ENCODE results near the gene RBMS1.

RBMS1 gene

DNA sequence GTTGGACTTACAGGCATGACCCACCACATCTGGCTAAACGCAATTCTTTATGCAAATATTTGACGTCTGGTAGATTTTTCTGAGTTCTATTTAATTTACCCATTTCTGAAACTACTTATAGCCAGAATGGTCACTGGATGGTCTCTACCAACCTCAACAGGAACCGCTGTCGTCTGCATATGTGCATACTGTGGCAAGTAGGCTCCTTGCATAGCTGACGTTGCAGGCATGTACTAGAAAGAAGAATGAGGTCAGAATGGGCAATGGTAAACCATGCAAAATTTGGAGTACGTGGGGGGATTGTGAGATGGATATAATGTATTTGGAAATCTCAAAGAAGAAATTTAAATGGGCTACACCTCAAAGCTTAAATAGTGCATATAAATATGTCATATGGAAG is 216.5 kb downstream of the RBMS1 start:
- DNase-seq (ENCODE audit: low read depth): no peak

DNA sequence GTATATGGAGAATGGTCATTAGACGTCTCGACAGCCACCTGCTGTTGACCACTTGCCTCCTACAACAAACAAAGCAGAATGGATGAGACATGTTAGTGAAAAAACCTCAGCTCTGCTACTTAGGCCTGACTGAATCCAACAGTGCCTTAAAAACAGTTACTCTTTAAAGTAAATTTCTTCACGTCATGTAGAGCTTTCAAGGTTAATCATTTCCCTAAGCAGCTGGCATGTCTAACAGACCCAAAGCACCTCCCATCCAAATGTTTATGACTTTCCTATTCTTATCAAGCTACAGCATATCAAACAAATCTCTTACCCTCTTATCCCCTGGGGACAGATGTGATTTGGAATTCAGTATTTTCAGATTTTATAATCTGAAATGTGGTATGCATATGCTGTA is 218.0 kb downstream of the RBMS1 start:
- DNase-seq (ENCODE audit: low read depth): no peak

DNA sequence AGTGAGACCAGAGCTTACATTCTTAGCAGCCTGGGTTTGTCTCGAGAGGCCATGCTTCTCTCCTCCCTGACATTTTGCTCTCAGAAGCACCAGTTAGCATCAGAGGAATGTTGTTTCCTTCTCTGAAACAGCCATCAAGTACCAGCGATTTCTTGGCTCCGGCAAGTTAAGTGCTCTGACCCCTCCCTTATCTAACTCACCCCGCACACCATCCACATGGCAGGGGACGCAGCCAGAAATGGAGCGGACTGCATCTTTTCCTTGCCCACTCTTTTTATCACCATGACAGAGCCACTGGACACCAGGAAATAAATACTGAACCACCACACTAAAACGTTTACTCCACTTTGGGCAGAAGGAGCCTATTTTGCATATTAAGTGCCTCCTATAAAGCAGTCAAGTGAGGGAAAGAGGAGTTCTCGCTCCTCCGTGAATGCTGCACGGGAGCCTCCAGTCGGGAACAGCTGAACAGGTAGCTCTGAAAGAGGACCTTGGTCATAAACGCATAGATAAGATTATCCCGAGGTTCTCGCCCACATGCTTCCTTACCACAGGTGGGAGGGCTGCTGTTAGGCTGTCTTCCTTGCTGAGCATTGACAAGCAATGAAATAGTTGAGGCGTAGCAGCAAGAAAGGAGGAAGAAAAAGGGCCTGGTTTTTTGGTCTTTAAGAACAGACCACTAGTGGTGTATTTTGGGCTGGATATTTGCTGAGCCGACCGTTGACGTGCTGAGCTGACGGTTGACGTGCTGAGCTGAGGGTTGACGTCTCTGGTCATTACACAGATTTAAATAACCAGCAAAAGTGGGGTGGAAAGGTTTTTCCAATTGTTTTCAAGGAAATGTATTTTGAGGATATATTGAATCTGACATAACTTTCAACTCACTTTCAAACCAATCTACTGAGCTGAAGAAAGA is 222.2 kb downstream of the RBMS1 start:
- DNase-seq (ENCODE audit: low read depth): no peak

DNA sequence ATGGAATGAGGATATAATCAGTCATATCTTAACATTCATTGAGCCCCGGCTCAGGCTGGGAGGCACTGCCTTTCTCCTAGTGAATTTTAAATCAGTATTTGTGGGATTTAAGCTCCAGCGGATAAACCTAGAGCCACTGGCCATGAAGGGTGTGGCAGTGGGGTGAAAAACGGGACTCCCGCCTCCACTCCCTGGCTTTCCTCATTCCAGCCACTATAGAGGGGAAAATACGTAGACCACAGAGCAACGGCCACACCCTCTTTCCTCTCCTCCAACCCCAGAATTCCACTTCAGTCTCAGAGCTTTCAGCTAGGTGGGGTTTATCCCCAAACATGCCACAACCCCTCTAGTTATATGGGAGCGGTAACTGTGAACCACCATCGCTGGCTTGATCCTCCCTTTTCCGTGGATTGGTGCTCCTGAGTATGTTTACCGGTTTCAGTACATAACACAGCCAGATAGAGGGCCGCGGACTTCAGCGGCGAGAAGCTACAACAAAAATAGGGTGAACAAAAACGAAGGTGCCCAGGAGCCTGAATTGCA is 223.0 kb downstream of the RBMS1 start:
- no peak for DNase-seq (ENCODE audit: low read depth)

DNA sequence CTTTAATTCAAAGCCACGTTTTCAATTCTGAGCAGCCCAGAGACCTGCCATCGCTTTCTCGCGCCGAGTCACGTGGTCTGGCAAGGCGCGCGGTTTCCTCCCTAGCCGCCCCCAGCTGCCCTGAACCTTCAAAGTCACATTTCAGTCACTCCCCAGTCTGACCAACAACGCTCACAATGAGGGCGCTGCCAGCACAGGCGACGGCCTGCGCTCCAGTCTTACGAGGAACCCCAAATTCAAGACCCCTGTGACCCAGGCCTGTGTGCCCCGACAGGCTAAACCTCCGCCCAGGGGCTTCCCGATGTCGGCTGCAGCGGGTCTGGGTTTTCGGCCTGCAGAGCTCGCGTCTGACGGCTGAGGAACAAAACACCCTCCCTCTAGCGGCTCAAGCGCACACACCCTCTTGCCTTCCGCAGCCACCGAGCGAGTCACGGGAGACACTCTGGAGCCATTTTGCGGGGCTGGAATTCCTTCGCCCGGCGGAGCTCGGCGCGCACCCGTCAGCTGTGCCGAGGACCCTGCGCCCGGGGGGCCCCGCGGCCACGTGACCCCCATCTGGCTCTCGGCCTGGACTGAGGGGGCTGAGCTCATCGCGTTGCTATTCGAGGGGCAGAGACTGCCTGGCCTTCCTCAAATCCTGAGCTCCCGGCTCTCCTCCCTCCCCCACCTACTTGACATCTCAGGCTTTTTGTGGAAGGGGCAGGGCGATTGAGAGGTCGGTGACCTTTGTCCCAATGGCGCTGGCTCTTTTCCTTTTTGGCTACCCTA is 223.6 kb downstream of the RBMS1 start:
- peak; percentile 55 for DNase-seq (ENCODE audit: low read depth)

DNA sequence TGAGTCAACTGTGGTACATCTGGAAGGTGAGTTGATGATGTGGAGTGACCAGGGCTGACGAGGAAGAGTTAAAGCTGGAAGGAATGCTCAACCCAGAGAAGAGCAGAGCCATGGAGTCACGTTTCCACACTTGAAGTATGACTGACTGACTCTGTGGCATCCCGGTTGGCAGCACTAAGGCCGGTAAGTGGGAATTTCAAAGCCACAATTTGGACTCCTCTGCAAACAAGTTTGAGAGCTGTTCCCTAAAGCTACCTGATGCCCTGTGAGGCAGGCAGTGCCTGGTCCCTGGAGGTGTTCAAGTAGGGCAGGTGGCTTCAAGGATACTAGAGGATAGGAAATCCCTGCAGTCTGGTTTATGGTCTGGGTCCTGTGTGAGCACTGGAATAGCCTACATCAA is 224.2 kb downstream of the RBMS1 start:
- no peak for DNase-seq (ENCODE audit: low read depth)

DNA sequence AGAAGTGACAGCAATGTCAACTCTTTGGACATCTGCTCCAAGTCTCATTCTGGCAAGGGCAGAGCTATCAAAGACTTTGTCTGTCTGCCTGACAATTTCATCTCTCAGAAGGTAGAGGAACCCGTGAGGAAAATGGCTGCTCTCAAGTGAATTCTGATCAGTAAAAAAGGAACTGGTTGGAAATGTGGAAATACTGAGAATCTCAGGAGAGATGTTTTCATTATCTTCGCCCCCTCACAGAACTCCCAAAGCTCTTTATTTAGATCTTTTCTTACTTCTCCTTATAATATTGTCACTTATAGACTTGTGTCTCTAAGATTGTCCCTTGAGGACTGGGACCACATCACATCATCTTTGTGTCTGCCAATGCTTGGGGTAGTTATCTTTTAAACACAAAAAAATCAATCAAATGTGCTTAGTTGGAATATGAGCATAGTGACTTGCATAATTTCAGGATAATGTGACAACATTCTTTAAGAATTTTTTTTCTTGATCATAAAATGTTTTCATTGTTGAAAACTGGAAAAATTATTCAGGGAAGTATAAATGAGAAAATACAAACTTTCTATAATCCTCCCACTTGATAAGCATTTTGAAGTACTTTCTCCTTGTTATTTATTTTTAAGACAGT is 225.3 kb downstream of the RBMS1 start:
- DNase-seq (ENCODE audit: low read depth): no peak

DNA sequence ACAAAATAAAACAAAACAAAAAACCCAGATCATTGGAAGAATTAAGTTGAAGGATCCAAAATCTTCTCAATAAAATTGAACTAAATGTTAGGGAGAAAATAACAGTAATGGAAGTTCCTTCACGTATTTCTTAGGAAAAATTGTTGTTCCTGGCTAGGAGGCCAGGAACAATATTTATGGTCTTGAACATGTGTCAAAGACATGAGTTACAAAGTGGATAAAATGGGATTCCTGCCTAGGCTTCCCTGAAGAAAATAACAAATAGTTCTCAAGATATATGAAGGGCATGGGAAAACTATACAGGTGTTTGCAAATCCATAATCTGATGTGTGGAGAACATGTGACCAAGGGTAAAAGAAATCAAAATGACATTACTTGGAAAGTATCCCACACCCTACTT is 225.9 kb downstream of the RBMS1 start:
- DNase-seq (ENCODE audit: low read depth): no peak

DNA sequence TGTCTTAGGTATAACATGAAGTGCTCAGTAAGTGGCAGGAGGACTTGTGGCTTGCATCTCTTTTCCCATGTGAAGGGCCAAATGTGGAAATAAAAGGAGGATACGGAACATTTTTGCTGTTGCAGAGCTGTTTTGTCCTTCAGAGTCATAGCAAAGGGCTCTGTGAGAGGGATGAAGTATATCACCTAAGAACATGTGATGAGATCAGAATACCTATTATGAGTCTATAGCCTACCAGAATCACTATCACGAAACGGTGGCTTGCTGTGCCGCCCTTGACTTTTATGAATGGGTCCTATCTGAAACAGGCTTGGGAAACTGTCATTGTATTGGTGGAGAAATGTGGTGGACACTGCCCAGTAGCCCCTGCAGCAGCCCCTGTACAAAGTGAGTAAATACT is 226.6 kb downstream of the RBMS1 start:
- no peak for DNase-seq (ENCODE audit: low read depth)

DNA sequence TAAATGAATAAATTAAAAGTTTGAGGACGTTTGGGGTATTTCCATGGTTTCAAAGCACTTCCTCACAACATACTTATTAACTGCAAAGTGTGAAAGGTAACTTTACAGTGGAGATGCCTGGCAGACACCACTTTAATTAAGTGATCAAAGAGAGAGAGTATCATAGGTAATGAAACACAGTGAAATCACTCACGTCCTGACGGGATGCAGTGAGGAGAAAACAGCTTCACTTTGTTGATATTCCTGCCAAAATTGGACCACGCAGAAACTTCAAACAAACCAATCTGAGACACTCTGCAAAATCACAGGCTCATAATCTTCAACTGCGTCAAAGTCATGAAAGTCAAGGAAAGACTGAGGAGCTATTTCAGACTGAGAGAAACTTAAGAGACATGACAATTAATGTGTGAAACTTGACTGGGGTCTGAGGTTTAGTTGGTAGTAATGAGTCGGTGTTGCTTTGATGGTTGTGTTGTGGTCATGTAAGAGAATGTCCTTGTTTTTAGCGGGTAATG is 227.5 kb downstream of the RBMS1 start:
- DNase-seq (ENCODE audit: low read depth): no peak

GRCh38 chr2:160264308-160264707 is 229.3 kb downstream of the RBMS1 start:
- no peak for DNase-seq (ENCODE audit: low read depth)

DNA sequence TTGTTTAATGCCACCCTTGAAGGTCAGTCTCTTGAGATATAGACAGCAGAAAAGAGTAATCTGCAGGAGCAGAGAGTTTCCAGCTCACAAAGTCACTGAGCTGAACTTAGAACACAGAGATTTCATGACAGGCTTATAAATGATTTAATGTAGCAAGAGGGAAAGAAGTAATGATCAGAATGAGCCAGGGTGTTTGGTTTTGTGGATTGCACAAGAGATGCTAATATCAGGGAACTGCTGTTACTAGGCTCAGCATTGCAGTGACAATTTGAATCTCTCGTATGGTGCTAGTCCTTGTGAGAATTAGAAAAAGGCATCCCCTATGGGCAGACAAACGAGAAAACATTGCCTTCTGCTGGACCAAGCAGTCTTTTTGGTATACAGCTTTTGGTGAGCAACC is 231.9 kb downstream of the RBMS1 start:
- DNase-seq (ENCODE audit: low read depth): no peak

GRCh38 chr2:160258492-160258805 is 235.2 kb downstream of the RBMS1 start:
- DNase-seq (ENCODE audit: low read depth): no peak

GRCh38 chr2:160257743-160258491 is 235.7 kb downstream of the RBMS1 start:
- no peak for DNase-seq (ENCODE audit: low read depth)

GRCh38 chr2:160257041-160257742 is 236.4 kb downstream of the RBMS1 start:
- DNase-seq (ENCODE audit: low read depth): no peak

GRCh38 chr2:160256507-160256906 is 237.1 kb downstream of the RBMS1 start:
- DNase-seq (ENCODE audit: low read depth): no peak

- DNase-seq (ENCODE audit: low read depth): no peak
Measured at GRCh38 chr2:160255408-160255807, 238.2 kb downstream of the RBMS1 start.

- no peak for DNase-seq (ENCODE audit: low read depth)
Measured at GRCh38 chr2:160254189-160254762, 239.3 kb downstream of the RBMS1 start.

DNA sequence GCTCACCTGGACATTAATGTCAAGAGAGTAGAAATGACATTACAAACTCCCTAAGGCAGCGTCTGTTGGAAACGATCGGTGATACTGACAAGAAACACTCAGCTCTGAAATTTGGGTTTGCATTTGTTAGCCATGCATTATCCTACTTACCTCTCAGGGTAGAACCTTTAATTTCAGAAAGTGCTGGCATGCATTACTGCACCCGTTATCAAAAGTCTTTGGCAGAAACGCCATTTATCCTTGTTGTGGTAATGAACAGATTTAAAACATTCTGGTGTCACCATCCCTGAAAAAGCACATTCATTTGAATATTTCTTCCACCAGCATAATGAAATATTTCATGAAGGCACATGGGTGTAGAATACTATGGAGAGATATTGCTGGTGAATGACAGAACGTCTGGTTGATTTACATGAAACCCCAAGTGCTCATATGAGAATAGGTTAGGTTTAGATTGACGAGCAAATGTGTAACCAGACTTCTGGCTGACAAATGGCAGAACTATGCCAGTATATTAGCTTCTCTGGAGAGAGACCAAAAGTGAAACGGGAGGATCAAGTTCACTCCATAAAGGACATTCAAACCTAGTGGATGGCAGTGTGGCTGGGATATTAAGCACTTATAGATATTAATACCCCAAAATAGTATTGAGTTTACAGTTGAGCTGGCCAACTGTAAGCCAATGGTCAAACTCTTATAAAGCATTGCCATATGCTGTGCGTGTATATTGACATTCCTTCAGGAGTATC is 240.0 kb downstream of the RBMS1 start:
- DNase-seq (ENCODE audit: low read depth): no peak

DNA sequence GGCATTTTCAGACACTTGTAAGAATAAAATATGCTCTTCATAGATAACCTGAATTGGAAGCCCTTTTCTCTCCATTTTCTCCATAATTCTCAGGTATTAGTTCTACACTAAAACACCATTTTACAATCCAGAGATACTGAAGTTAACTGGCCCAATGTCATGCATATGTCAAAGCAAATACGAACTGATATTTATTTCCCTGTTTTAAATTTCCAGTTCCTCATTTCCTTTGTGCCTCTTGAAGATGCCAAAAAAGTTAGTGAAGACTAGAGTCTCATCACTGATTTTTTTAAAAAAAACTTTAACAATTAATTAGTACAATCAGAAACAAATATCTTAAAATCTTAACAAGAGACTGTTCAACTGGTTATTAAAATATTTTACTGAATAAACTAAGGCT is 240.7 kb downstream of the RBMS1 start:
- DNase-seq (ENCODE audit: low read depth): no peak
